Hematopoietic multipotent progenitor cell treated with erythropoietin and hydrocortisone succinate and interleukin-3 and kit ligand, for 4 days (in vitro differentiated cells): ENCODE measurements around the gene LHPP.
A peak's percentile ranks its signal among the peaks of the same experiment; 100 is the strongest.
"Not testable (repeated sequence)": the region's sequence is repeated elsewhere in the genome, so short reads cannot be mapped to it uniquely, and the experiment has no call there.

ENCODE experiments used
- DNase-seq: peaks from one replicate; pipeline ENCODE4 v3.0.0-alpha.2; 2015

The LHPP gene

DNA sequence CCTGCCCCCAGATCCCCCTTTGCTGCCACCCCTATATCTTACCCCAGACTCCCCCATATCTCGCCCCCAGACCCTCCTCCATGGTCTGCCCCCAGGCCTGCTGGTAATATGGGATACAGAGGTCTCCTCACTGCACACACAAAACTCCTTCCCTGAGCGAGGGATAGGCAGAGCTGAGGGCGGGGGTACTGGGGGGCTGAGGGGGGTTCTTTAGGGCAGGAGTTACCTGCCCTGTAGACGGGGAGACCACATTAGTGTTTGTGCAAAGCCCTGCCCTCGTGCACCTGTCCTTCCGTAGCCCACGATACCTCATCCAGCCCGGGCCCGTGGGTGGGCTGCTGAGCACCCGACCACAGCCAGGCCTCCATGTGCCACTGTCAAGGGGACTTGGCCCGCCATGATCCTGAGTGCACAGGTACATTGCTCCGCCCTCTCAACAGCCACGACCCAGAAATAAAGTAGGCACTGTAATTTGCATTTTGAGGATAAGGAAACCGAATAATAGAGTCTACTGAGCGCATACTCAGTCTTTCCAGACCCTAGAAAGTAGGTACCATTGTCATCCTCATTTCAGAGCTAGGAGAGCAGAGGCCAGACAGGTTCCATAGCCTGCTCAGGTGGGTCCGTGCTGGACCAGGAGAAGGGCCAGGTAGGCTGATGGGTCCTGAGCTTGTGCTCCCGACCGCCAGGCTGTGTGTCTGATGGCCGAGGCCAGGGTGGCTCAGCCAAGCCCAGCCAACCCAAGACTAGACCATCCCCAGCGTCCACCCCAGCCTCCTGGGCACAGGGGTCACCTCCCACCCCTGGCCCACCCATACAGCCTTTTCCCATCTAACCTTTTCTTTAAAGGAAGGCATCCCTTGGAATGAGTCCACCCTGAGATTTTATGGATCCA is 115.2 kb downstream of the LHPP start:
- DNase-seq = no peak

DNA sequence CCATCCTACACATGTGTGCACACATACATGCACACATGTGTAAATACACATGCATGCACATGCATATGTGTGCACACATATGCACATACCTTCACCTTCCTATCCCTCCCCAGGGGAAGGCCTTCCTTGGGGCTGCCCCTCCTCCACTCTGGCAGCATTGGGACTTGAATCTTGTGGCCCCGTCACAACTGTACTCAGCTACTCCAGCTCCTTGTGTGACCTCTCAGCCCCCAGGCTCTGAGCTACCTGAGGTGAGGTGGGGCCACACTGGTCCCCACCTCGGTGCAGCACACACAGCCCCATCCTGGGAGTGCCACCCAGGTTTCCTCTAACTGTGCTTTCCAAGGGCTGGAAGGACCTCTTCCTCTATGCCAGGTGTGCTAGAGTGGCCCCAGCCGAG is 116.0 kb downstream of the LHPP start:
- DNase-seq = no peak

DNA sequence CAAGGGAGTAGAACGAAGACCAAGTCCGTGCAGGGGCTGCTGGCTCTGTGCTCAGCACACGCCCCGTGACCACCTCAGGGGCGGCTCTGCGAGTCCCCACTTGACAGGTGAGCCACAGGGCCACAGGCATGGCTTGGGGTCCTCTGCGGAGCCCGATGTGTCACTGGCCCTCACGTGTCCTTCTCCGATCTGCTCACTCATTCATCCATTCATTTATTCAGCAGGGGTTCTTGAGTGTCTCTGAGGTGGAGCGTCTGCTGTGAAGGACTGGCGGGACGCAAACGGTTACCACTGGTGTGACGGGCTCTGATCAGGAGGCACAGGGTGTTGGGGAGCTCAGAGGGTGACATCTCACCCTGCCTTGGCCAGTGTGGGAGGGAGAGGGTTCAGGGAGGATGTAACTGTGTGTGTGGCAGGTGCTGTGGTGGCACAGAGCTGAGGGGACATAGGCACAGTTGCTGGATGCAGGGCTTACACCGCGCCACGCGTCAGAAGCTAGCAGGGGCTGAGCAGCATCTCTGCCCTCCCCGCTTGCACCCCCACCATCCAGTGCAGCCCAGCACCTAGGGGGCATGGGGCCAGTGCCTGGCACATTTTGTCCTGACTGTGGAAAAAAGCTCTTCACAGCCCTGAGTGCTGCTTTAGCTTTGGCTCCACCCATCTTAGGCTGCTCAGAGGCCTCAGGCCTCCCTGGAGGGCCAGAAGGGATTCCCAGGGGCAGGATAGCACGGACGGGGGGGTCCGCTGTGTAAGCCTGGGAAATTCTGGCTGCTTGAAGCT is 116.8 kb downstream of the LHPP start:
- no peak for DNase-seq

DNA sequence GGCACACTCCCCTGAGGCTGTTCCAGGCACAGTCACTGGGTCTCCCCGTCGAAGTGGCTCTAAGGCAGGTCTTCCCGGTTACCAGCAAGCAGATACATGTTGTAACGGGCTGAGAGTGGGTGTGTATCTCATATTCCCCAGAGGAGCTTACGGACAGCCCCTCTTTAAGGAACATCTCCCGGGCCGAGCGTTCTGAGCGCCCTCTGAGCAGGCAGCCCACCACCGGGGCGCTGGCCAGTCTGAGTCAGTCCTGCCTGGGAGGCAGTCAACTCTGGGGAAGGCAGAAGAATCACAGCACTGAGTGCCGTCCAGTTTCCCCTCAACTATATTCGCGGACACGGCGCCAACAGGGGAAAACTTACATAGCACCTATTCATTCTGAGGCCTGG is 117.4 kb downstream of the LHPP start:
- DNase-seq = no peak

DNA sequence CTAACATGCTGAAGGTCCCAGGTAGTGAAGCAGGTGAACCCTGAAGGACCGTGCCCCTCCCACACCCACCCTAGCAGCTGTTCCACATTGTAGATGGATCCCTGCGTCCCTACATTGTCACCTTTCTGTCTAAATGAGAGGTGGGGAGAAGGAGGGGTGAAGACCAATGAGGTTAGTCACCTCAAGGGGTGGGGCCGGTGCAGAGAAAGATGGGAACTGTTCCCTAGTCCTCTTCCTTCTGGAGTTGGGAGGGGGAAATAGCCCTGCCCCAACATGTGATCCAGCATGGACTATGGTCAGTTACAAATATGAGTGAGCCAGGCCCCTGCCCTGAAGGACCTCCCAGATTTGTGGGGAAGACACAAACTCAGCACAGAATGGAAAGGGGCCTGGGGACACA is 124.5 kb downstream of the LHPP start:
- no peak for DNase-seq

DNA sequence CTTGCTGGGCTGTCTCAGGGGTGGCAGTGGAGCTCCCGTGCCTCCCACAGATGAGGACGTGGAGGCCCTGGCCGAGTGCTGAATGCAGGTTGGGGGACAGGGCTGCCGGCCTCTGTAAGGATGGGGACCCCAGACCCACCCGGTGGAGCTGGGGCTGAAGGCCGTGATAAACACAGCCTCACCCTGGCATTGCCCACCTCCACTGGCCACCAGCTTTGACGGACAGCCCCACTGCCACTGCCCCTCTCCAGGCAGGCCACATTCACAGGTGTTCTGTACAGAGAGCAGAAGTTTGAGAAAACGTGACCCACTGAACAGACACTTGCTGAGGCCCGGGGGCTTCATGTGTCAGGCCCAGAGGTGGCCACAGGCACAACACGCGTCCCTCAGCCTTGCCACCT is 126.2 kb downstream of the LHPP start:
- no peak for DNase-seq

DNA sequence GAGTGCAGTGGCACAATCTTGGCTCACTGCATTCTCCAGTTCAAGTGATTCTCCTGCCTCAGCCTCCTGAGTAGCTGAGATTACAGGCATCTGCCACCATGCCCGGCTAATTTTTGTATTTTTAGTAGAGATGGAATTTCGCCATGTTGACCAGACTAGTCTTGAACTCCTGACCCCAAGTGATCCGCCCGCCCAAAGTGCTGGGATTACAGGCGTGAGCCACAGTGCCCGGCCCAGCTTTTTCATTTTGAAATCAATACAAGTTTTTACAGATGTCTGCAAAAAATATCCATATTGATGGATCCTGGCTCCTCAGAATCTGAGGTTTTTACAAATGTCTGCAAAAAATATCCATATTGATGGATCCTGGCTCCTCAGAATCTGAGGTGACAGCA is 126.7 kb downstream of the LHPP start:
- DNase-seq = not testable (repeated sequence)

DNA sequence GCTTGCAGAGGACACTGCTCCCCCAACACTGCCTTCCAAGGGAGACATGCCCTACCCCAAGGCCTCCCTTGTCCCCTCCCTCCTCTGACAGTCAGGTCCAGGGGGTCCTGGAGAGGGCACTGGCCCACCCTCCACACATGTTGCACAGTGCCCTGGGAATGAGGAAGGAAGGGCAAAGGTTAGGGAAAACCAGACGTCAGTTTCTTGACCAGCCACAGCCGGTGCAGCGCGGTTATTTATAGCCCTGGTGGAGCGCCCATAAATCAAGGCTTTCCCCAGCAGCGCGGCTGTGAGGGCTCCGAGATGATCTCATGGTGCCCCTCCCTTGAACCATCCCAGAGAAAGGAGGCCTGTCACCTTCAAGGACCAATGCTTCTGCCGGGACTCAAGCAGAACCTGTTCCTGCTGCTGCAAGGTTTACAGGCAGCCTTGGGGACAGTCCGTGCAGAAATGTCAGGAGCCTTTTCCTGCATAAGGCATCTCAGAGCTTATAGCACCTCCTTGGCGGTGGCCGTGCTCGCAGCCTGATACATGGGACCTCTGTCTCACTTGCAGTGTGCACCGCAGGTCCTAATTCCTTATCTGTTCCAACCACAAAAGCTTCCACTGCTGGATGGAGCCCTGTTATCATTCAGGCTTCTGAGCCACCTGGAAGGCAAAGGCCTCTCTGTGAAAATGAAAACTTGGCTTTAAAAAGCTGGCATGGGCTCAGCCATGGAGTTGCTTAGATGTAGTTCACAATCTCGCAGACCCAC is 127.3 kb downstream of the LHPP start:
- DNase-seq = peak; percentile 91

DNA sequence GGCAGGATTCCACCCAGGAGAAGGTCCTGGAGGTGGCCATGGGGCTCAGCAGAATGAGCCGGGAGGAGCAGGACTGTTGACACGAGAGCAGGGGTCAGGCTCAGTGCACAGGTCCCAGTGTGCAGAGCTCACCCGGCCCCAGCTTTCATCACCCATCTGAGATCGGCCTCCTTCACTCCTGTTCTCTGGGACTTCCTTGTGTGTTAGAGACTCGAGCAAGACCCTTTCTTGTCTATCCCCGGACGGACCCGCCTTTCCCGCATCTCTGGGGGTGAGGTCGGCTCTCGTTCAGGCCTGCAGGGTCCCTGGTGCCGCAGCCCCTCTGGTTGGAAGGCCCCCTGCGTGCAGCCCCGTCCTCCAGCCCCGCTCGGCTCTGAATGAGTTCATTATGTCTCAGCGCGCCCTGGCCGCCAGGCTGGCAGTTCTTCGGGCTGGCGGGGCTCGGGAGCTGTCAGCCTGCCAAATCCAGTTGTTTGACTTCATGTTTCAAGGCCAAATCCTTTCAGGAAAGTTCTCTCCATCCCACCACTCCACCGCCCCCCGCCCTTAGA is 127.9 kb downstream of the LHPP start:
- DNase-seq = no peak

DNA sequence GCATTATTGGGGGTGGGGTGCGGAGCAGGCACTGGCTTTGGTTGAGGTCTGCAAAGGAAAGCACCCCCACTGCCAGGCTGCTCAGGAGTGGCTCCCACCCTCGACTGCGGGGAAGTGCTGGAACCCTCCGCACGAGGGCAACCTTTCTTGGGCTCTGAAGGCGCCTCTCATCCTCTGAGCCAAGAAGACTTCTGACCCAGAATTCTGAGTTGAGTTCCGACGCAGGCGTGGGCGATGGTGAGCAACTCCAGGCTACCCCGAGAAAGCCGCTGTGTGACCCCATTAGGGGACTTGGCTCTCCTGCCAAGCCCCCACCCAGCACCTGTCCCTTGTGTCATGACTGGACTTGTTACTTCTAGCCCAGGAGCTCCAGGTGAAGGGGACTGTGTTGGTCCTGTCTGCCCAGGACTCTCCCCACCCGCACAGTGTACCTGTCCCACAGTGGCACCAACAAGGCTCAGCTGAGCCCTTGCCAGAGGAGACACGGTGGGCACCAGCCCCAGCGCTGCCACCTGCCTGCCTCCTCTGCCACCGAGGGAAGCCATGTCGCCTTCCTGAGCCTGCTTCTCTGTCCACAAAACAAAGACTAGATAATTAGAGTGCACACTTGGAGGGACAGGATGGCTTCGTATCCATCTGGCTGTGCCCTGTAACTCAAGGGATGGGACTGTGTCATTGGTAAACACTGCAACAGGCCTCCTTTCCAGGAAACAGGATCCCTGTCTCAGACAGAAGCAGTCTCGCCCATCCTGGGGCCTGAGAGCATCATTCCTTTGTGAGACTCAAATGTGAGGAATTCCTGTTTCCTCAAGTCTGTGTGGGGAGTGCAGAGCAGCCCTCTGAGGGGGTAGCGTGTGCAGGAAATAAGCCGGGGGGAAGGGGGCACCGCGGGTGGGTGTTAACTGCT is 128.8 kb downstream of the LHPP start:
- no peak for DNase-seq

DNA sequence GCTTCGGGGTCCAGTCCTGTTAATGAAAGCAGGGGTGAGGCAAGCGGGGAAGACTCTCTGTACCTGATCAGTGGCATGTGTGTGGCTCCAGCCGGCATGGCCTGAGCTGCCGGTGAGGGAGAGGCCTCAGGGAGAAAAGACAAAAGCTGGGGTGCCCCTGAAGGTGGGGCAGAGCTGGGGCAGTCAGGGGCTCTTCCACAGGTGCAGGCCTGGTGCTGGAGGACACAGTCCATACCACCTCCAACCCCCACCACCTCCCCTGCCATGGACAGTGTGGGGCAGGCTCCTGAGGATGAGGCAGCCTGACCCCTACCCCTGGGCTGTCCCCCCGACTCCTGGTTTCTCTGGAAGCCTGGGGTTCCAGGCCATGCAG is 129.5 kb downstream of the LHPP start:
- DNase-seq = no peak

DNA sequence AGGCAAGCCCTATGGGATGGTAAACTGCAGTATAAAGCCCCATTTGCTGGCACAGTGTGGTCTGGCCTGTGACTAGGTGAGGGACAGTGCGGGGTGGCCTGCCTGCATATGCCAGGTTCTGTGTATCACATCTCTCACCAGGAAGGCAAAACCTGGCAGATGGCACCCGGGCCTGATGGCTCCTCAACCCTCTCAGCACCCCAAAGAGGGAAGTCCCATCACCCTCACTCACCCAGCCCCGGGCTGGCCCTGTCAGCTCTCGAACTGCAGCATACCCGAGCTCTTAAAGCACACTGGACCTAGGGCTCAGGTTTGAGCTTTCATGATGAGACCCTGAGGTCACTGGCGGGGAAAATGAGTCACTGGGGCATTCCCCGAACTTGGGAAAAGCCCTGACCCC is 130.5 kb downstream of the LHPP start:
- DNase-seq = no peak

DNA sequence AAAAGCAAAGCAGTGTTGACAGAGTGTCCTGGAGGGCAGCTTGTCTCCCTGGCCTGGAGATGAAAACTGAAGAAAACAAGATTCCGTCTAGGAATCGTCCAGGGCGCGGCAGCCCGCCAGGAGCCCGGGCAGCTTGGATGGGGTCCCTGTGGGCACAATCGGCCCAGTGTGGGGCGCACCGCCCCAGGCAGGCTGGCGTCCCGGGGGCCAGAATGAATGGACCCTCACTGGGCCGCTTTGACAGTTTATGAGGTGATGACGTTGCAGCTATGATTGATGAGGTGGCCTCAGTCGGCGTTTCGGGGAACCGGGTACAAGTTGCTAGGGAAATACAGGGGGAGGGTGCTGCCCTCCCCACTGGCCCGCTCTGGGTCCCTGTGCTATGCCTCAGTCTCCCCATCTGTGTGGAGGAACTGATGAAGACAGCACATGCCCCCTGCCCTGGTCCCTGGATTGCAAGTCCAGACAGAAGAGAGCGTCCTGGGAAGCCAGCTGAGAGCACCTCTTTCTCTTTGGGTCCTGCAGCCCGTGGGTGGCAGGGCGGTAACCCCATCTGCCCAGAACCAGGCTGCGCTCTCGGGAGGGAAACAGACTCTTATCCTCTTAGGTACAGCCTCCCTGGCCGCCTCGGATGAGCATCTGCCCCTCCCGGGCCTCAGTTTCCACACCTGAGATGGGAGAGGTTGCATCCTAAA is 131.3 kb downstream of the LHPP start:
- no peak for DNase-seq

DNA sequence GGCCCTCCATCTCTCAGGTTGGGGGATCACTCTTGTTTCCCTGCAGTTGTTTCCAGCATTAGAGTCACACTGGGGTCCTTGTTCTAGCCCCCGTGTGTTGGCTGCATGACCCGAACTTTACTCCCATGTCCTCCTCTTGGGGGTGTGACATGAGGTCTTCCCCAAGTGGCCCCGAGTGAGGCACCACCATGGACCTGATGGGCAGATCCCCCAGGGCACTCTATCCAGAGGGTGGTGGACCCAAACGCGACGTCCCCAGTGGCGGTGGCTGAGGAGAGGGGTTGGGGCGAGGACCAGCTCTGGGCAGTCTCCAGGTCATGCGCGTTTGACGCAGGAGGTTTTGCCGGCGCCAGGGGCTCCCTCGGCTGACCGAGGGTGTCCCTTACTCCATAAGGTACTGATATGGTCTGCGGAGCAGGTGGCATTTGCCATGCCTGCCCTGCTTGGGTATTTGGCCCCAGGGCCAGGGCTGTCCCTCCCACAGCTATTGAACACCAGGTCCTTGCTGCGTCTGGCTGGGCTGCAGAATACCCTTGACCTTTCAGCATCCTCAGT is 131.9 kb downstream of the LHPP start:
- DNase-seq = no peak

DNA sequence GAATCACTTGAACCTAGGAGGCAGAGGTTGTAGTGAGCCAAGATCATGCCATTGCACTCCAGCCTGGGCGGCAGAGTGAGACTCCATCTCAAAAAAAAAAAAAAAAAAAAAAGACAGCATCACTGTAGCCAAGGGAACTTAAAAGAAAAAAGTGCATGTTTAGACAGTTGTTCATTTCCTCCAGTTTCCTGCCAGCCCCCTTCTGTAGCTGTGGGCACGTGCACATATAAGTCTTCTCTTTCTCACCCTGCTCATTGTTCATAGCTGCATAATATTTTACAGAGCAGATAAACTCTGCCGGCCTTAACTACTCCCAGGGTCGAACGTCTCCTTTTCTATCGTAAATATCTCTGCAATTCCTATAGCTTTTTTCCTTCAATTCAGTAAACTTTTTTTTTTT is 132.6 kb downstream of the LHPP start:
- no peak for DNase-seq

DNA sequence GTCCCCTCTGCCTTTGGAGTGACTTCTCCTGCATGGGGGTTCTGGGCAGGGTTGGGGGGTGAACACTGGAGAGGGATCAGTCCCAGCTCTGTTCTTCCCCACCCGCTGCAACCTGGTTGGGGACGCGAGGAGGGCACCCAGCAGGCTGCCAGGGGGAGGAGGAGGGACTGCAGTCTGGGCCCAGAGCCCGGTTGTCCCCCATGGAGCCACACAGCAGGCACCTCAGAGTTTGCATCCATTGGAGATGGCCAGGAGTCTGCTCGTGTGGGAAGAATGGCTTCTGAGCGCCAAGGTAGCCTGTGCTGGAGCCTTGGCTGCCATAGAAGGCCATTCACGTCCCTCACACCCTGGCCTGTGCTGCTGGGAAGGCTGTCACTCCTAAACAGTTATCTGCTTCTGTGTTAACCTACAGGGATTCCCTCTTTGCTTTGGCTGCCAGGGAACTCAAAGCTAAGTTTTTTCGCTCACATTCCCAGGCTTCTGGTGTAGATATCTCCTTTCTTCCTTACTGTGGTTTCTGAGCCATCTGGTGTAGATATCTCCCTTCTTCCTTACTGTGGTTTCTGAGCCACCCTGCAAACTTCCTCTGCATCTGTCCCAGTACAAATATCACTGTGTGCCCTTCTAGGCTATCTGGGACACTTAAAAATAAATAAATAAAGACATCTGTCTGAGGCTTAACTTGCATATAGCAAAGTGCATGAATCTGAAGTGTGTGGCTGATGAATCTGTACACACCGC is 133.7 kb downstream of the LHPP start:
- peak; percentile 78 for DNase-seq

DNA sequence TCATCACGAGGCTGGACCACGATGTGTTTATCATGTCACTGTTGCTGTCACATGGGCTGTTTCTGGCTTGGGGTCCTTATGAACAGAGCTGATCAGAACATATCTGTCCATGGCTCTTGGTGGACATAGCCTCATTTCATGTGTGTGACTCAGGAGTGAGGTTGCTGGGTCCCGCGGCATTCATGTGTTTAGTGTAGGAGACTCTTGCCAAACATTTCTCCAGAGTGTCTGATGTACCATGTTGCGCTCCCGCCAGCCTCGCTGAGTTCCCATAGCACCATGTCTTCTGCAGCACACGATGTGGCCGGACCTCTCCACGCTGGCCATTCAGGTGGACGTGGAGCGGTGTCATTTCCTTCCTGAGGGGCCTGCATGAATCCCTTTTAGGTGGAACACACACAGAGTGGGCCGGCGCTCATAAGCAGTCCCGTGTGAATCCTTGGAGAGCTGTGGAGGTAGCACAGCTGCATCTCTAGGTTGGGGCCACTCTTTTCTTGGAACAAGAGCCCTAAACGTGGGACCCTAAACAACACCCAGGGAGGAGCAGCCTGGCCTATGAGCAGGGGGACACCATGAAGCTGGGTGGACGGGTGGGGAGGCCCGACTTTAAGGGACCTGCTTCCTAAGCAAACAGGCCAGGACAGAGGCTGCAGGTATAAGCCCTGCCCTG is 134.6 kb downstream of the LHPP start:
- no peak for DNase-seq

DNA sequence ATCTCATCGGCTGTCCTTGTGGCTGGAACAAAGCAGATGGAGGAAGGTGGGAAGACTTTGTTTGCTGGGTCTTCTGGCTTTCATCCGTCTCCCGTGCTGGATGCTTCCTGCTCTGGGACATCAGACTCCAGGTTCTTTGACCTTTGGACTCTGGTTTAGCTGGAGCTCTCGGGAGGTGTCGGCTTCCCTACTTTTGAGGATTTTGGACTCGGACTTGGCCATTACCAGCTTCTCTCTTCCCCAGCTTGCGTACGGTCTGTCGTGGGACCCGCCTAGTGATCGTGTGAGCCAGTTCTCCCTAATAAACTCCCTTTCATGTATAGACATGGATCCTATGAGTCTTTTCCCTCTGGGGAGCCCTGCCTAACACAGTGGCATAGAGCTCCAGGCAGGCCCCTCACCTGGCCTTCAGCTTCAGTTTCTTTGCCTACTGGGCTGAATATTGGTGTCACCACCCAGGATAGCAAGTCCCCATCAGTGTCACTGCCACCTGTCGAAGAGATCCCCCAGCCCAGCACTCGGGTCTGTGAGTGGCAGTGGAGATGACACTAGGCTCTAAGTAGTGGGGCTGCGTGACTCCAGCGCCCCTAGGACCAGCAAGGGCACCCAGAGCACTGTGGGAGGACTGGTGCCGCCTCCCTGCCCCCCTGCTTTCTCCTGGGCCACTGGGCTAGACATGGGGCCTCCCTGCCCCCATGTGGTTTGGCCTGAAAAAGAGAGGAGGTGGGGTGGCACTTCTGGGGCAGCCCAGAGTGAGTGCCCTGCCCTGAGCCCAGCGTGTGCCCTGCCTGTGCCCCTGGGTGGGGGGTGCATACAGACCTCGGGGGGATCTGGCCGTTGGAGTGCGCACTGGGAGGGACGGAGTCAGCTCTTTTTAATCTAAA is 135.6 kb downstream of the LHPP start:
- no peak for DNase-seq

DNA sequence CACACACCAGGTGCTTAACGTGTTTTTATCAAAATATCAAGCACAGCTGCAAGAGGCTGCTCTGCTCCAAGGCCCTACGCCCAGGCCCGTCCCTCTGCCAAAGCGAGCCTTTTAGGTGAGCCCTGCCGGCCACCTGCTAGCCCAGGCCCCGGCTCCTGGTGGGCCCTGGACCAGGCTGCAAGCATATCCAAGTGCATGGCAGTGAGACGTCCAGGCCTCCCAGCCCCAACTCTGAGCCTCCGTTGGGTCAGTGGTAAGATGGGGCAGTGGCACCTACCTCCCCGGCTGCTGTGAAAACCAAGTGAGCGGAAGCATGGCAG is 136.2 kb downstream of the LHPP start:
- DNase-seq = no peak
